ENCODE measurements around the gene SNX32. TPM values are rescaled to one million over a fixed set of nuclear protein-coding genes. Genes with fewer than 3 reads are reported as not detected.

SNX32 gene
- total RNA-seq, 4 donors from 2014 or later = 0.45 TPM; not detected in 3

GRCh38 chr11:65868907-65869306, 35.1 kb downstream of the SNX32 start:
- no peak for TF ChIP-seq CTCF (IDR thresholded peaks at IDR 0.05)
- peaks cover 33 to 36% of the 10 kb centered on the region in 2 donors for H3K36me3 ChIP-seq
- H3K27ac ChIP-seq = no peak overlapping the region
- H3K4me3 ChIP-seq (replicated peaks in 1 of 3) = no peak overlapping the region
- DNase-seq = no peak
- 80 to 94% methylated on average over 3 of the region's 3 CpGs for WGBS, 2 donors
- peaks cover 14 to 26% of the 10 kb centered on the region in 2 donors for H3K4me1 ChIP-seq
- intact Hi-C loops (cut with DNase I) = no loop called here
- H3K27me3 ChIP-seq = no peaks in the 10 kb centered on the region
- no peaks in the 10 kb centered on the region for H3K9me3 ChIP-seq

GRCh38 chr11:65869643-65870306, 36.0 kb downstream of the SNX32 start:
- no peaks in the 10 kb centered on the region for H3K9me3 ChIP-seq
- H3K4me1 ChIP-seq = peaks cover 16 to 28% of the 10 kb centered on the region in 2 donors
- no peak overlapping the region for H3K4me3 ChIP-seq (replicated peaks in 1 of 3)
- 84 to 88% methylated on average over 22 to 24 of the region's 24 CpGs for WGBS, 2 donors
- TF ChIP-seq POLR2A (IDR thresholded peaks at IDR 0.05) (no peak), CTCF (IDR thresholded peaks at IDR 0.05) (no peak)
- H3K36me3 ChIP-seq = peaks cover 24 to 27% of the 10 kb centered on the region in 2 donors
- no peak overlapping the region for H3K27ac ChIP-seq
- H3K27me3 ChIP-seq = no peaks in the 10 kb centered on the region
- intact Hi-C loops (cut with DNase I) = no loop called here
- DNase-seq = no peak

- H3K36me3 ChIP-seq = peaks cover 19 to 22% of the 10 kb centered on the region in 2 donors
- TF ChIP-seq POLR2A (IDR thresholded peaks at IDR 0.05) = no peak
- no peak for TF ChIP-seq CTCF (IDR thresholded peaks at IDR 0.05)
- H3K27me3 ChIP-seq = no peaks in the 10 kb centered on the region
- H3K27ac ChIP-seq = no peak overlapping the region
- no peak for DNase-seq
- no peak overlapping the region for H3K4me3 ChIP-seq (replicated peaks in 1 of 3)
- H3K4me1 ChIP-seq = peaks cover 16 to 28% of the 10 kb centered on the region in 2 donors
- intact Hi-C loops (cut with DNase I) = no loop called here
- WGBS, 2 donors = 80 to 91% methylated on average over 7 to 9 of the region's 11 CpGs
- H3K9me3 ChIP-seq = no peaks in the 10 kb centered on the region
Measured at GRCh38 chr11:65870307-65870658, 36.5 kb downstream of the SNX32 start.

GRCh38 chr11:65870706-65871681, 37.2 kb downstream of the SNX32 start:
- no peak overlapping the region for H3K4me3 ChIP-seq (replicated peaks in 1 of 3)
- peaks cover 16 to 28% of the 10 kb centered on the region in 2 donors for H3K4me1 ChIP-seq
- peaks cover 12 to 16% of the 10 kb centered on the region in 2 donors for H3K36me3 ChIP-seq
- no peaks in the 10 kb centered on the region for H3K9me3 ChIP-seq
- WGBS, 2 donors = 71 to 78% methylated on average over 18 to 23 of the region's 24 CpGs
- TF ChIP-seq CTCF (IDR thresholded peaks at IDR 0.05) (no peak), POLR2A (IDR thresholded peaks at IDR 0.05) (no peak)
- intact Hi-C loops (cut with DNase I) = no loop called here
- H3K27me3 ChIP-seq = no peaks in the 10 kb centered on the region
- DNase-seq = peak in 1 of 2 donors; percentile 18
- H3K27ac ChIP-seq = peak overlapping the region in 2 of 3 donors; percentile 80 to 95
